ENCODE measurements around the gene ABCG2.
"Not testable (repeated sequence)": the region's sequence is repeated elsewhere in the genome, so short reads cannot be mapped to it uniquely, and the experiment has no call there.

ABCG2 gene

DNA sequence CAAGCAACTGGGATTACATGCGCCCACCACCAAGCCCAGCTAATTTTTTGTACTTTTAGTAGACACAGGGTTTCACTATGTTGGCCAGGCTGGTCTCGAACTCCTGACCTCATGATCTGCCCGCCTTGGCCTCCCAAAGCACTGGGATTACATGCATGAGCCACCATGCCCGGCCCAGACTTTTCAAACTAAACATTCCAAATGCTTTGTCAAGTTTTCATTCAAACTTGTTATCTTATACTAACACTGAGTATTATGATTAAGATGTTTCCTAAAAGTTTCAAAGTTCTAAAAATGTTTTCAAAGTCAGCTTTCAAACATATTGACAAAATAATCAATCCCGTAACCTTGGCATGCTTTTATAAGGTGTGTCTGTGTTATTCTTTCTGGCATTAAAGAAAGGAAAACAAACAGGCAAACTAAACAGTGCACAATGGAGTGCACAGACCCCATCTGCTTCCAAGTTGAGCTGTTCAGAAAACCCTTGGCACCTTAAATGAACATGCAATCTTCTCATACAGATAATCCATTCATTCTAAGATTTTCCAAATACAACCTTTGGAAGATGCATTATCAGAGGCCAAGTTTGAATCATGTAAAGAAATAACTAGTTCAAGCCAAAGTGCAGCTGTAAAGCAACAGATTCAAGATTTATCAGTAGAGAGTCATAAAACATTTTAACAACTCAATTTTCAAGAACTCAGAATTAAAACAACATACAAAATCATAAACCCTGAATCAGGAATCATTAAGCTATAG is 49.1 kb downstream of the ABCG2 start:
- DNase-seq = no peak

- DNase-seq = no peak
These were observed 49.7 kb downstream of the ABCG2 start for GRCh38 chr4:88108747-88109122.

DNA sequence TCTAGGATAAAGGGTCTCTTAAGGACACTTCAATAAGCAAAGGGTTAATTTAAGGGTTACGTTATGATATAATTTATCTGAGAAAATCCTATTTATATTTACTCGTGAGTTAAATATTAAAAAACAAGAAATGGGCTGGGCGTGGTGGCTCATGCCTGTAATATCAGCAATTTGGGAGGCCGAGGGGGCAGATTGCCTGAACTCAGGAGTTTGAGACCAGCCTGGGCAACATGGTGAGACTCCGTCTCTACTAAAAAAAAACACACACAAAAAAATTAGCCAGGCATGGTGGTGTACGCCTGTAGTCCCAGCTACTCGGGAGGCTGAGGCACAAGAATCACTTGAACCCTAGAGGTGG is 50.4 kb downstream of the ABCG2 start:
- DNase-seq = not testable (repeated sequence)

- DNase-seq = no peak
These were observed 50.9 kb downstream of the ABCG2 start for GRCh38 chr4:88107406-88108107.

DNA sequence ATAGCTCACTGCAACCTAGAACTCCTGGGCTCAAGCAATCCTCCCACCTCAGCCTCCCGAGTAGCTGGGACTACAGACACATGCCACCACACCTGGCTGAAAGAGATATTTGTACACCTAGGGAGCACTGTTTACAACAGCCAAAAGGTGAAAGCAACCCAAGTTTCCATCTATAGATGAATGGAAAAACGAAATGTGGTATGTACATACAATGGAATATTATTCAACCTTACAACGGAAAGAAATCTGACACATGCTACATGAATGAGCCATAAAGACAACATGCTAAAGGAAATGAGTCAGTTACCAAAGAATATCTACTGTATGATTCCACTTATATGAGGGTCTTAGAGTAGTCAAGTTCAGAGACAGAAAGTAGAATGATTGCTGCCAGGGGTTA is 52.2 kb downstream of the ABCG2 start:
- DNase-seq = no peak

DNA sequence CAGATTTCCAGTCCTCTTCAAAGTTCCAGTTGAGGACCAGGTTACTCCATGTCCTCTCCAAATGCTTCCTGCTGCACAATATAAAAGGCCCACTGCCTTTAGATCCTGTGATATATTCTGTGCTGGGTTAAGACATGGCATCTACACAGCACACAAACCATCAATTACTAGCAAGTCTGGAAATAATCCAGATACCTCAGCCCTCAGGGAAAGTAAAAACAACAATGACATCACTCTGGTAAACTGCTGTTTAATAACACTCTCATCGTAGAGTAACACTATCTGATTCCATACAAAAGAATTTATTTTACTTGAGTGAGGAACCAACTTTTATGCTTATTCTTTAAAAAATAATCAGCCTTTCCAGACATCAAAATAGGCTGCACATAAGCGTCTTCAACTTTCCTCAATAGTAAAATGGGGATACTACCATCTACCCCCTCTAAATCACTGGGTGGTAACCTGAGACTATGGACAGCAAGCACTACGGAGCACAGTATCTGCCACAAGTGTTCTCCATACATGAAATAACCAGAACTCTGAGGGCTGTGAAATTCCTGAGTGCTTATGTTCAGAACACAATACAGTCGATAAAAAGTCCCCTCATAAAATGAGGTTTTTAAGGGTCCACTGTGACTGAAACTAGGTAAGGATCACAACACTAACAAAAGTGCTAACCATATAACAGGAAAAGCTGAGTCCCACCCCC is 53.4 kb downstream of the ABCG2 start:
- DNase-seq = no peak

DNA sequence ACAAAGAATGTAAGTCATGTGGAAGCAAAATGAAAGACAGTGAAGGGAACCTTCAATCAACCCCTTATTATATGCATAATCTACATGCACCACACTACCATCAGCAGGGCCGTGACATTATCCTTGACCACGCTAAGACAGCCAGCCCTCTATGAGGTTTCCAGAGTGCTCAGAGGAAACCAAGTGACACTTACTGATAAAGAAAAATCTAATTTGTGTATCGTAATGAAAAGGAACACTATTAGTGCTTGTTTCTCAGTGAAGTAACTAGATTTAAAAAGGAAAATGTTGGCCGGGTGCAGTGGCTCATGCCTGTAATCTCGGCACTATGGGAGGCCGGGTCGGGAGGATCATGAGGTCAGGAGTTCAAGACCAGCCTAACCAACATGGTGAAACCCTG is 56.4 kb downstream of the ABCG2 start:
- no peak for DNase-seq

DNA sequence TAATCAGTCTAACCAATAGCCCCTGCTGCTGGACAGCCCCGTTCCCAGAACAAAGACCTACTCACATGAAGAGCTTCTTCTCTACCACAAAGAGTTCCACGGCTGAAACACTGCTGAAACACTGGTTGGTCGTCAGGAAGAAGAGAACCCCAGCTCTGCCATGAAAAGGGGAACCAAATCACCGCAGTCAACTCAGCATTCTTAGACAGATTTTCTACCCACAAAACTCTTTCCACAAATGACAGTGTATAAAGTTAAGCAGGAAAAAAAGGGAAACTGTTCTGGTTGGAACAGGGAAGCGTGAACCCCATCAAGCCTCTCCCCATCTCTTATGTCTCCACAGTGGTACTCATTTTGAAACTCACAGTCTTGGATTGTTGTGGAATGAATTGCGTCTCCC is 57.3 kb downstream of the ABCG2 start:
- DNase-seq = no peak

DNA sequence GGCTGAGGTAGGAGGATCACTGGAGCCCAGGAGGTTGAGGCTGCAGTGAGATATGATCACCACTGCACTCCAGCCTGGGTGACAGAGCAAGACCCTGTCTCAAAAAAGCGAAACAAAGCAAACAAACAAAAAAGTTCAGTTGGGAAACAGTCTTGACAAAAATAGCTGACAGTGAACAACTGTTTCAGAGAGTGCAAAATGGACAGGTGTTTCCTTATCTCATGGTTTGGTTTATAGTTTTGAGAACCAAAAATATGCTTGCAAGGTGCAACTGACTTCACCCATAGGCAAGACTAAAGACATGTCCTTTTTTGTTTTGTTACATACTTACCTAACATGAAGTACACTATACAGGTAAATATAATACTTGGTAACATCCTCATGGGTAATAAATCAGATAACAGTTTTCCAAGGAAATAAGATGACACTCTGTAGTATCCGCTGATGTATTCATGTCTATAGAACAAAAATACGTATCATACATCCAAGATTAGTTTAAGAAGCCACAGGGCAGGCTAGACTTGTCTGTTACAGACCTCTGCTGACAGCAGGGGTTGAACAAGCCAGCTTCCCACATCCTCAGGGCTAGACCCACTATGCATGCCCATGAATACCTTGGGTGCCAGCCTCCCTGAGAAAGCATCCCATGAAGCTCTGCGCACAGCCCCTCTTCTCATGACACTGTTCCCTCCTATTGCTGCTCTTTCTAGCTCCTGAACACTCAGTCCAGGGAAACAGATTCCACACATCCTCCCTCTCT is 59.3 kb downstream of the ABCG2 start:
- no peak for DNase-seq

DNA sequence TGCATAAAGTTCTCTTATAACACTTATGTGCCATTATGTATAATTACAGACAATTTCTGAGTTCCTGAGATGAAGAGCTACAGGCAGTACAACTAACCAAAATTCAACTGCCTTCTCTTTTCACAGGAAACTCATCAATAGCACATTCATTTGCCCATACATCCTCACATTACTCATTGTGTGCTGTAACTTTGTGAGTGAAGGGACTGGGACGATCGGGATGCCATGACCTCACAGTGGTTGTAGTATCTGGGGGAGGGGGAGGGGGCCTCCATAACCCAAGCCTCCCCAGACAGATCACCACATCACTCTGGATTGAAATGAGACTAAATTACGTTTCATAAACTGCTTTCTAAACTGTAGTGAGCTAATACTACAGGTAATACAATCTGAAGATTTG is 60.7 kb downstream of the ABCG2 start:
- DNase-seq = no peak

GRCh38 chr4:88097301-88097700 is 61.1 kb downstream of the ABCG2 start:
- DNase-seq = no peak

DNA sequence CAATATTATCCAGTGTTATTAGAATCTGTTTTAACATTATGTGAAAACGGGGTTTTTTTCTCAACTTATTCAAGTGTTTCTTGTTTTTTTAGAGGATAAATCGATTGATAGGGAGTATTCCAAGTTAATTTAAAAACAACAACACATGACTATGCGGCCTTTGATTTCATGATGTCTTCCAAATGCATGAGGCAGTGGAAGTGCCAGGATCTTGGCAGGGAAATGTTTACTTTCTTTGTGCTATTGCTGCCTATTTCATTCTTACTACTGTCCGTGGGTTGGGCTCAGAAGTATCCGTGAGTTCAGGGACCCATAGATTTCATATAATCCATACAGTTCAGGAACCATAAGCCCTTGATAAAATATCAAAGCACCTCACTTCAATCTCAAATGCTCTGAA is 64.6 kb downstream of the ABCG2 start:
- no peak for DNase-seq

GRCh38 chr4:88091378-88091777 is 67.1 kb downstream of the ABCG2 start:
- DNase-seq = no peak

DNA sequence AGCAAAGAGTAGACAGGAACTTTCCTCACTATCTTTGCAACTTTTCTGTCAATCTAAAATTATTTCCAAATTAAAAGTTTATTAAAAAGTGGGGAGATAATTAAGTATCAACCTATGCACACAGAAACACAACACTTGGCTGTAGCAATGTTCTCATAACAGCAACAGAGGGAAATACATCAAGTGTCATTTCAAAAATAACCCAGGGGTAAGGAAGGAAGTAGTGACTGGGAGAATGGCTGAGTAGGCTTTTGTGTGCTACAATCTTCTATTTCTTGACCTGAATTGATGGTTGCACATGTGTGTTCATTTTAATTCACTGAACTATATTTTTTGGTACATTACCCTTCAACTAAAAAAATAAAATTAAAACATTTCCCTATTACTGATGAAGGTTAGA is 67.5 kb downstream of the ABCG2 start:
- DNase-seq = no peak

GRCh38 chr4:88087004-88087403 is 71.4 kb downstream of the ABCG2 start:
- DNase-seq = no peak

DNA sequence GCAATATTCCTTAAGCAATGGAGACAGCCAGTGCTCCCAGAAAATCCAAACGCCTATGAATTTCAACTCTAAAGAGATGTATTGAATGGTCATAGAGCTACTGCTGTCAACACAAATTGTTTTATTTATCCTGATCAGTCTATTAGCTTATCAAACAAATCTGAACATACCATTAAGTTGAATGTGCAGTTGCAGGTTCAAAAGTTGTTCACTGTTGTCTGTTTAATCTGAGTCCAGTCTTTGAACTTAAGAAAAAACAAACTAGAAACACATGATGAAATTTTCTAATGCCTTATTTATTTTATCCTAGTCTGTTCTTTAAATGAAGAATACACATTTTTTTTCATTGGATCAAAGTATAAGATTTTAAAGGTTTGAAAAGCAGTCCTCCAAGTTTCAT is 77.8 kb downstream of the ABCG2 start:
- no peak for DNase-seq

DNA sequence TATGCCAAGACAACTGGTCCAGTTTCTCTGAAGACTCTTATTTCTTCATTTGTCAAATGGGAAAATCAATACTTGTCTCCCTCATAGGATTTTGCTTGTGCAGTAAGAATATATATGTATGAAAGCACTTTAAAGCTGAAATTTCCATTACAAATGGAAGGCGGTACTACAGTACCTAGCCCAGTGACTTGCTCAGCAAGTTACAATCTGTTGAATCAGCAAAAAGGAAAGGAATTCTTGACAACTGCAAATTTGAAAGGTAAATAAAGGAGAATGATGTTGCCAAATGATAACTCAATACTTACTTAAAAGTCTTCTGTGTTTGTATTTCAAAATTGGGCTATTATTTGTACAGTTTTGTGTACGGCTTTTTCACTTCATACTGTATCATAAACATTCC is 79.9 kb downstream of the ABCG2 start:
- no peak for DNase-seq

DNA sequence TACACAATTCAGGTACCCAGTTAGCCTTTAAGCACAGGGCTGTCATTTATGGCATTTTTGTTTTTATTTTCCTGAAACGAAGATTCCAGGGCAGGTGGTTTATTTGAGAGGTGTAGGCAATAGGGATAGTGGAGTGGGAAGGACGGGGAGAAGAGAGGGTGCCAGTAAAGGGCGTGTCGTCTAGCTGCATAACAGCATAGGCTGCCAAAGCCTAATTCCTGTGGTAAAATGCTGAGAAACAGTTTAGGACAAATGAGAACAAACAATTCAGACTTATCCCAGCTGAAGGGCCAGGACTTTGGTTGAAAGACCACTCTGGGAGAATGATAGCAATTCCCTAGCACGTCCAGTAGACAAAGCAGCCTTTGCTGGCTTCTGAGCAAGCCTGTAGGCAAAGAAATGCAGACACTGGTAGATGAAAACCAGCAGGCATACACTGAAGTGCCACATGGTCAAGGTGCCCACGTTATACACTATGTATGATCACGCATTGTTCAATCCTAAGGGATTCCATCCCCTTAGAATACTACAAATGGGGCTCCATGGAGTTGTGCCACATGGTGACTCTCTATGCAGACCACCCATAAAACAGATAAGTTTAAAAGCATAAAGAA is 80.4 kb downstream of the ABCG2 start:
- DNase-seq = no peak

DNA sequence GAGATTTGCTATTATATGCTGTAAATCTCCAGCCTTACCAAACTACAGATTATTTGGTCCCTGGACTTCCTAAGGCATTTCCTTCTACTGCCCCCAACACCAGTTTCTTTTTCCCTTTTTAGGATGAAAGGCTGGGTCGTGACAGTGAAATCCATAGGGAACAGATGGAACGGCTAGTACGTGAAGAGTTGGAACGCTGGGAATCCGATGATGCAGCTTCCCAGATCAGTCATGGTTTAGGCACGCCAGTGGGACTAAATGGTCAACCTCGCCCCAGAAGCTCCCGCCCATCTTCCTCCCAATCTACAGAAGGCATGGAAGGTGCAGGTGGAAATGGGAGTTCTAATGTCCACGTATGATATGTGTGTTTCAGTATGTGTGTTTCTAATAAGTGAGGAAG is 83.1 kb downstream of the ABCG2 start:
- no peak for DNase-seq

DNA sequence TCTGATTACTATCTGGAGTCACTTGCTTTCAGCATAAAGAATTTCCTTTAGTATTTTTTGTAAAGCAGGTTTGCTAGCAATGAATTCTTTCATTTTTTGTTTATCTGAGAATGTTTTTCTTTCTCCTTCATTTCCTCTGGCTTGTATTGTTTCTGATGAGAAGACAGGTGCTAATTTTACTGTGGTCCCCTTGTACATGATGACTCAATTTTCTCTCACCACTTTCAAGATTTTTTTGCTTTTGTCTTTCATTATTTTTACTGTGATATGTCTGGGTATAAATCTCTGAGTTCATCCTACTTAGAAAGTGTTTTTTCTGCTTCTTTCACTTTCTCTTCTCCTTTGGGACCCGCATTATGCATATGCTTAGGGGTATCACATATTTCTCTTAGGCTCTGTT is 88.4 kb downstream of the ABCG2 start:
- DNase-seq = no peak

- no peak for DNase-seq
These were observed 94.0 kb downstream of the ABCG2 start for GRCh38 chr4:88064410-88064809.

GRCh38 chr4:88063634-88064296 is 94.7 kb downstream of the ABCG2 start:
- no peak for DNase-seq

- no peak for DNase-seq
These were observed 95.6 kb downstream of the ABCG2 start for GRCh38 chr4:88062843-88063242.
